HG03097 (cell line): ENCODE results near the gene NKAIN2.

Source experiments
- ATAC-seq: cut with Tn5 transposase; IDR thresholded peaks from one replicate; pipeline ENCODE4 v1.9.1; 2021; ENCODE audit not compliant: unreplicated experiment, low FRiP score

The NKAIN2 gene

GRCh38 chr6:124859366-124859765 lies 1055.7 kb downstream of the NKAIN2 start:
- ATAC-seq: no peak

- ATAC-seq: no peak
Measured at GRCh38 chr6:124866040-124866439, 1062.4 kb downstream of the NKAIN2 start.

- ATAC-seq: no peak
Measured at GRCh38 chr6:124867121-124867520, 1063.5 kb downstream of the NKAIN2 start.

- ATAC-seq: no peak
Measured at GRCh38 chr6:124868481-124868880, 1064.8 kb downstream of the NKAIN2 start.

DNA sequence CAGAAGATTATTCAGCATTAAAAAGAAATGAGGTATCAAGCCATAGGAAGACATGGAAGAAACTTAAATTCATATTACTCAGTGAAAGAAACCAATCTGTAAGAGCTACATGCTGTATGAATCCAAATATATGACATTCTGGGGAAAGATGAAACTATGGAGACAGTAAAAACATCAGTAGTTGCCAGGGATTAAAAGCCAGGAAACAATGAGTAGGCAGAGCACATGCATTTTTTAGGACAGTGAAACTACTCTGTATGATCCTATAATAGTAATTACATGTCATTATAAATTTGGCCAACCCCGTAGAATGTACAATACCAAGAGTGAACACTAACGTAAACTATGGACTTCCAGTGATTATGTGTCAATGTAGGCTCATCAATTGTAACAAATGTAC lies 1065.8 kb downstream of the NKAIN2 start:
- no peak for ATAC-seq

DNA sequence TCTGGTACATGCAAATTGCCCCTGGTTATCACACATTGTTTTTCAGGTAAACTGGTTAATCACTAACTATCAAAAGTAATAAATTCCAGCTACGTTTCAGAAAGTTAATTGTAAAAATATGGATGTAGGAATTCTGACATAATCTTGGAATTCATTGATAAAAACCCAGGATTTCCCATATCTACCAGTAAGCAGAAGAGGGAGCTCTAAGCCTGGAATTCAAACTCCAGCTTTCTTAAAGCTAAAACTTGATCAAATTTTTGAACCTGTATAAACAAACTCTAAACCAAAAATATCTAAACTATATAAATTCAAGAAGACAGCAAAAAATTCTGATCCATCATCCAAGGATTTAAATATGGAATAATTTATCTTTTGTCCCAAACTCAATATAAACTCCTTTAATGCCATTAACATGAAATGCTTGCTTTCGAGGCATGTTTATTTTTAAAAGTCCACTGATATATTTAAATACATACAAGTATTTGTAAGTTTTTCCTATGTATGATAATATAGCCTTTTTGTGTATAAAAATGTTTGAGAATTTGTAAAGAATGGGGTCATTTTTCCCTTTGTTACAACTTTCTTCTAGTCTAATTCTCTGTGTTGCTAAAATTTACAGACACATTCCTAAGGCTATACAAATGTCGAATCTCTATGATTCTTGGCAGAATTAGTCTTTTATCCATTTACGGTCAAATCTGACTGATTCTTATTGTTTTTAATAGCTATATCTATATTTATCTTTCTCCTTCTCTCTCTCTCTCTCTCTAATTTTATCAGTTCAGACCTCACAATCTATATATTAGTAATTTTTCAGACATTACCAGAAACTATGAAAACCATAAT lies 1067.2 kb downstream of the NKAIN2 start:
- ATAC-seq: no peak

DNA sequence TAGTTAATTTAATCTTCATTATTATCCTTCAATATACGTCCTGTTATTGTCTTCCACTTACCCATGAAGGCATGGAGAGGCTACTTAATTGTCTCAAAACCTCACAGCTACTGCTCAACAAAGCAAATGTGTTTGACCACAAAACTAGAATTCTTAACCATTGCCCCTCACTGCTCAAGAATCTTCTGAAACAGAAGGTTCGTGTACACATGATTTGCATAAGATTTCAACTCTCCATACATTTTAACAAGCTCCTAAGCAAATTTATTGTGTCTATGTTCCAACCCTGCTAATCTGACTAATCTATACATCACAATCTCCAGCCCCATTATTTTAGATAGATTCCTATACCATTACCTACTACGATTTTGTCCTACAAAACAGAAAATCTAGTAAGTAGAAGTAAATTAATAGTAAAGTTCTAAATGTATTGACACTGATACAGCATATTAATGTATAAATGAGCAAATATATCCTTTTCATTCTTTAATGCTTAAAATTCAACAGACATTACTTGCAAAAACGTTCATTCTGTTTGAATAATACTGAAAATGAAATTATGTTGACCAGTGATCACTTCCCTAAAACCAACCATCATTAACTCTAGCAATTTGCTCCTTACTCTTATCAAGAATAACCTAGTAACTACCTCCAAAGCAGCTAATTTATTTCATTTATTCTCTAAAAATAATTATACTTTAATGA lies 1068.8 kb downstream of the NKAIN2 start:
- ATAC-seq: peak; percentile 89

DNA sequence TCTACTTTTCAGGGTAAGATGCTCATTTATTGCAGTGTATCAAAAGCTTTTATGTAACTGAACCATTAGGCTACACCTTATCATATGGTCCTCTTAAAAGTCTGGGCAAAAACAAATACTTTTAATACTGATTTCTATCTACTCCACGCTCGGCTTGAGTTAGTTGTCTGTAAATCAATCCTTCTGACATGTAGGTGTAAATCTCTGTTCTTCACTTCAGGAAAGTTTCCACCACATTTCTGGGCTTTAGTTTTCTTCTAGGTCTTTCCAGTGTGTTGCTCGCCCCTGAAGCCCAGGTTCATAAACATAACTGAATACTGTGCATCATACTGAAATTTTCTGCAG lies 1069.4 kb downstream of the NKAIN2 start:
- ATAC-seq: peak; percentile 22
